Spinal cord (tissue), 10 donors: ENCODE results near the gene CDH23. TPM values are rescaled to one million over a fixed set of nuclear protein-coding genes. Genes with fewer than 3 reads are reported as not detected.

Experiments
- DNase-seq, 6 donors: peaks; one replicate each; pipeline versions ENCODE4 v3.0.0 to v3.0.0-alpha.2; 2013 to 2015; ENCODE audit warnings: low spot score in 6 of 6, low read depth in 4 of 6
- H3K27ac ChIP-seq: one replicate; pipeline ENCODE4 v1.5.1; 2013; ENCODE audit warnings: low read depth, low read length, control low read depth
- H3K27me3 ChIP-seq: one replicate; pipeline ENCODE4 v1.6.1; 2013; ENCODE audit warnings: low read length; ENCODE audit not compliant: control insufficient read depth, insufficient read depth
- H3K36me3 ChIP-seq: one replicate; pipeline ENCODE4 v1.6.1; 2013; ENCODE audit warnings: low read length; ENCODE audit not compliant: control insufficient read depth, insufficient read depth
- H3K4me1 ChIP-seq: one replicate; pipeline ENCODE4 v1.6.1; 2013; ENCODE audit warnings: low read length; ENCODE audit not compliant: control insufficient read depth, insufficient read depth
- H3K4me3 ChIP-seq: one replicate; pipeline ENCODE4 v1.5.1; 2013; ENCODE audit warnings: low read depth, low read length, control low read depth
- H3K9me3 ChIP-seq: one replicate; pipeline ENCODE4 v1.6.1; 2013; ENCODE audit warnings: low read length; ENCODE audit not compliant: control insufficient read depth, insufficient read depth
- WGBS: methylation state at CpG from one replicate; pipeline ENCODE4 v1.1.5; 2013; ENCODE audit warnings: missing lambda C conversion rate; ENCODE audit not compliant: insufficient coverage; 5-methylcytosine and 5-hydroxymethylcytosine counted together
- polyA plus RNA-seq, 2 donors: library from polyadenylated mRNA; unstranded; fragments of 120-200 nt; gene quantifications; one replicate each; pipeline ENCODE4 v1.2.1, GENCODE V29; 2013; ENCODE audit not compliant: insufficient read length in 2 of 2
- total RNA-seq, 2 donors: library from RNA; depleted of rRNA in 1 of 2; stranded (reverse); fragments of 120-200 nt in 1 of 2; fragments of >200 nt in 1 of 2; gene quantifications; one replicate each; pipeline versions ENCODE4 v1.2.3 to v1.2.4, GENCODE V29; 2013 to 2014
- donor health status: healthy.

Gene CDH23
- total and polyA plus RNA-seq, 4 donors, result 15.6 to 24.2 (median 19.0) TPM

DNA sequence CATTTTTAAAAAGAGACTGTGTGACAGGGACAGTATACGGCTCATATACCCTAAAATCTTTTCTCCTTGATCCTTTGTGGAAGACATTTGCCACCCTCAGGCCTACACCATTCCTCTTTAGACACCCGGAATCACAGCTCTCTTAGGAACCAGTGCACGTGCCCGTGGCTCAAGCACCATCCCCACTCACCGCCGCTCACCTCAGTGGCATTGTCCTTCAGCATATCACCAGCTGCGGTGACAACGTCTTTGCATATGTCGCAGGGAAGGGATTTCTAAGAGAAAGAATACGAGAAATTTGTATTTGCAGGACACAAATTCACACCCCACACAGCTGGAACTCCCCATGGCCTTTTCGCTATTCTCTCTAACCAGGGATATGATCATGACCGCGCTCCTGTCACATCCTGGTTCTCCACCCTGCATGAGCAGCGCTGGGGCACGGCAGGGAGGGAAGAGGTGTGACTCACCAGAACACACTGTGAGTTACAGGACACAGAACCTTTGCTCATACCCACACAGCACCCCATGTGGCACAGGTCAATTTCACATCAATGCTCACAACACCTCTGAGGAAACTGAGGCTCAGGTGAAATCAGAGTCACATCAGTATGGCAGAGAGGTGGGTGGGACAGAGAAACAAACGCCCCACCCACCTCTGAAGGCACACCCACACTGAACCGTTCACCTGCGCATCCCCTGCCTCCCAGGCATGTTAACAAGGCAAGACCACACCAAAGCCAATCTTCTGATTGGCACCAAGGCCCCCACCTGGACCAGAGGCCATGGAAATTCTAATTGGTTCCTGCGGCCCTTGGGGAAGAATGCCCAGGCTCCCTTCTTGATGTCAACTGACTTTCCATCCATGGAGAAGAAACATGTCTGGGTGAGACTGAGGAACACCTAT, 435.2 kb downstream of the CDH23 start:
- DNase-seq, result no peak
- H3K27ac ChIP-seq, result no peak overlapping the region
- no peaks in the 10 kb centered on the region for H3K27me3 ChIP-seq
- no peaks in the 10 kb centered on the region for H3K9me3 ChIP-seq
- H3K4me1 ChIP-seq, result peaks cover 41% of the 10 kb centered on the region
- H3K4me3 ChIP-seq, result no peak overlapping the region
- 98% methylated on average over 16 of the region's 19 CpGs for WGBS
- H3K36me3 ChIP-seq, result peaks cover 67% of the 10 kb centered on the region

DNA sequence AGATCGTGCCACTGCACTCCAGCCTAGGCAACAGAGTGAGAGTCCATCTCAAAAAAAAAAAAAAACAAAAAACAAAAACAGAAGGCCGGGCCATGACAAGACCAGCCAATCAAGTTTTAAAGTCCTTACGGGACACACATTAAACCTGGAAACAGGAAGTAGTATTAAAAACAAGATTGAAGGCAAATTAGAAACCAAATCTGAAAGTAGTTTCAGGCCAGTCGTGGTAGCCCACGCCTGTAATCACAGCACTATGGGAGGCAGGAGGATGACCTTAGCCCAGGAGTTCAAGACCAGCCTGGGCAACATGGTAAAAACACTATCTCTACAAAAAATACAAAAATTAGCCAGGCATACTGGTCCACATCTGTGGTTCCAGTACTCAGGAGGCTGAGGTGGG, 436.2 kb downstream of the CDH23 start:
- no peak overlapping the region for H3K4me3 ChIP-seq
- H3K36me3 ChIP-seq, result peaks cover 60% of the 10 kb centered on the region
- no peak overlapping the region for H3K27ac ChIP-seq
- H3K27me3 ChIP-seq, result no peaks in the 10 kb centered on the region
- H3K4me1 ChIP-seq, result peaks cover 52% of the 10 kb centered on the region
- WGBS, result 80% methylated on average over 2 of the region's 5 CpGs
- no peak for DNase-seq
- no peaks in the 10 kb centered on the region for H3K9me3 ChIP-seq

DNA sequence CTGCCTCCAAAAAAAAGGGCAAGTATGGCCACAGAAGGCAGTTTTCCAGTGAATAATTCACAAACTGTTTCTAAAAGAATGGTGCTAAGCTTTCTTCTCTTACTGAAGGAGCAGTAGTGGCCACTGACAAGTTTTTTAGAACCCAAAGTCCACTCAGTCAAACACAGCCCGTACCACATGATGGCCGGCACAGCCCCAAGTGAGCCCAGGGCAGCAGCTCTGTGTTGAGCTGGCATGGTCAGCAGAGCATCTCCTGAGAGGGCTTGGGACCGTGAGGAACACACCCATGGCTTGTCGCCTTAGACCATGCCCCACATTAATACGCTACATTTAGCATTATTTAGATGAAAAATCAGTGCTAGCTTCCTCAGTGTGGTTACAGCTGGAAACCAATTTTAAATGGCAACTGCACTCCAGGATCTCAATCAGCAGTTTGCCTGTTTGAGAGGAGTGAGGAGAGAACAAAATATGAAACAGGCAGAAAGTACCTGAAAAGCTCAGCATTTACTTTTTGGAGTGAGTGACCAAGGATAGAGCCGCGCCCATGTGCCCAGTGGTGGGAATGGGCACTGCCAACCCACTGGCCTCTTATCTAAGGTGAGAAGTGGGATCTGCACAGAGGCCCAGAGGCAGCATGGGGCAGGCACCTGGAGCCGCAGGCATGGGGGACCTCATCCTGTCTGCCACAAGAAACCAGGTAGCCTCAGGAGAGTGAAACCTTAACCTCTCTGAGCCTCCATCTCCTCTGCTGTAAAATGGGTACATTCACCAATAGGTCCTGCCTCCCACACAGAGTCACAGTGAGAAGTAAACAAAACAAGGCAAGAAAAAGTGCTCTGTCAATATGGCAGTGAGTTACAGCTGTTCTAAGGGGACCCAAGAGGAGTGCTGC, 437.0 kb downstream of the CDH23 start:
- no peak overlapping the region for H3K4me3 ChIP-seq
- no peaks in the 10 kb centered on the region for H3K27me3 ChIP-seq
- H3K9me3 ChIP-seq, result no peaks in the 10 kb centered on the region
- H3K4me1 ChIP-seq, result peaks cover 59% of the 10 kb centered on the region
- H3K36me3 ChIP-seq, result peaks cover 59% of the 10 kb centered on the region
- WGBS, result 92% methylated on average over 4 of the region's 8 CpGs
- no peak overlapping the region for H3K27ac ChIP-seq
- no peak for DNase-seq

DNA sequence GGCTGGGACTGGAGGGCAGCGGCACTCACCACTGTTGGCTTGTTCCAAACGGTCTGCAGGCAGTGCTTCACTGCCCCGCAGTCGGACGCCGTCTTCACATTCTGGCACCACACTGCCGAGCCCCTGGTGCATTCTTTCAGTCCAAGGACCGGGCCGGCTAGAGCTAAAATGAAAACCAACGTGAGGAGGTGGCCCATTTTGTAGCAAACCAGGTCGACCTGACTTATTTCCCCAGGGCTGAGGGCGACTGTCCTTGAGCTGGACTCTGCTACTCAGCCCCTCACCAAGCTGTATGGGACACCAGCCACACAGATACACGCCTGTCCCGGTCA, 437.6 kb downstream of the CDH23 start:
- H3K36me3 ChIP-seq, result peaks cover 54% of the 10 kb centered on the region
- 62% methylated on average over 14 of the region's 14 CpGs for WGBS
- H3K4me3 ChIP-seq, result no peak overlapping the region
- H3K27ac ChIP-seq, result peak overlapping the region; percentile 16
- no peaks in the 10 kb centered on the region for H3K9me3 ChIP-seq
- DNase-seq, result no peak
- H3K4me1 ChIP-seq, result peaks cover 65% of the 10 kb centered on the region
- no peaks in the 10 kb centered on the region for H3K27me3 ChIP-seq

DNA sequence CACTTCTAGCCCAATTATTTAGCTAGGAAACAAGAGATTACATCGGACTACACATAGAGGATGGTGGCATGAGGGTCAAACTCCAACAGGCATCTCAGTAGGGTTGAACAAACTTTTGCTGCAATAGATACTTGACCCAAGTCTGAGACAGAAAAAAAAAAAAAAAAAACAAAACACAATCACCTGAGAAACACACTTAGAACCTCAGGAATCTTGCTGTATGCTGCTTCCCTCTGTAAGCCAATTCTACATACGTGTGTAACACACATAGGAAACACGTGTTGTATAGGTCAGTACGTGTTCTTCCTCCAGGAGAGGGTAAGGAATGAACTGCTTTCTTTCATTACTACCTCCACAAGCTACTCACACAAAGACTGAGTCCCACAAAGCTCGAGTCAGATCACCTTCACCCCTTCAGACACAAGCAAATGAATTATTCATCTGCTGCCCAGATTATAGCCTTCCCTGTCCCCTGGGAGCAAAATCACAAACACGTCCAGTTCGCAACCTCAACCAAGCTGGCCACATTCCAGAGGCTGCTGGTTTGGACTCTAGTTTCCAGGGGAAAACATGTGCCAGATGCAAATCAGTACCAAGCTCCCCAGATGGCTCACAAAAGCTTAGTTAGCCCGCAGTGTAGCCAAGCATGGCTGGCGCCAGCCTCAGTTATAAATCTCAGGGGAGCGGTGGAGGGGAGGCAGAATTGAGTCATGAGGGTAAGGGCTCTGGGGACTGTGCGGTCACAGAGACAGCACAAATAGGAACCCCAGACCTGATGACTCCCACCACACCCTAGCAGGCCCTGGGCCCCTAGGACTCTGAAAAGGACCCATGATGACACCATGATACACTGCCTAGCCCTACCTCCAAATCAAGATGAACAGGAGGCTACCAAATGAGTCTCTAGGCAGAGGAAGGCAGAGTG, 439.2 kb downstream of the CDH23 start:
- peak; percentile 82 to 96 (median 90) for DNase-seq
- Histone ChIP-seq H3K36me3 (peaks cover 38% of the 10 kb centered on the region), H3K4me1 (peaks cover 77% of the 10 kb centered on the region), H3K9me3 (no peaks in the 10 kb centered on the region), H3K4me3 (no peak overlapping the region), H3K27ac (peak overlapping the region; percentile 83), H3K27me3 (no peaks in the 10 kb centered on the region)
- 15% methylated on average over 4 of the region's 11 CpGs for WGBS

DNA sequence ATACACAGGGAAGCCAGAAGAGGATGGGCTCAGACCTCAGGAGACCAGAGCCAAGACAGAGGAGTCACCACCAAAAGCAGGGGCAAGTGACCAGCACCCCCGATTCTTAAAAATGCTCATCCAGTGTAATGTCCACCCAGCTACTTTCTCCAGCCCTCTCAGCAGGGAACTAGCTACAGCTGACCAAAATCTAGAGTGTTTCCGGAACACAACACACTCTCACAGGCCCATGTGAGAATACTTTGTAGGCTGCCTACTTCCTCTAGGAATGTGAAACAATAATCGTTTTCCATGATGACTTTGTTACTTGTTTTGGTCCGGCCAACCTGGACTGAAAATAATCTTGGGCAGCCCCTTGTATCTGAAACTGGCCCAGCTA, 439.9 kb downstream of the CDH23 start:
- no peak overlapping the region for H3K4me3 ChIP-seq
- peaks cover 83% of the 10 kb centered on the region for H3K4me1 ChIP-seq
- 55% methylated on average over 4 of the region's 4 CpGs for WGBS
- no peak for DNase-seq
- peaks cover 32% of the 10 kb centered on the region for H3K36me3 ChIP-seq
- H3K27ac ChIP-seq, result peak overlapping the region; percentile 83
- no peaks in the 10 kb centered on the region for H3K27me3 ChIP-seq
- H3K9me3 ChIP-seq, result no peaks in the 10 kb centered on the region

DNA sequence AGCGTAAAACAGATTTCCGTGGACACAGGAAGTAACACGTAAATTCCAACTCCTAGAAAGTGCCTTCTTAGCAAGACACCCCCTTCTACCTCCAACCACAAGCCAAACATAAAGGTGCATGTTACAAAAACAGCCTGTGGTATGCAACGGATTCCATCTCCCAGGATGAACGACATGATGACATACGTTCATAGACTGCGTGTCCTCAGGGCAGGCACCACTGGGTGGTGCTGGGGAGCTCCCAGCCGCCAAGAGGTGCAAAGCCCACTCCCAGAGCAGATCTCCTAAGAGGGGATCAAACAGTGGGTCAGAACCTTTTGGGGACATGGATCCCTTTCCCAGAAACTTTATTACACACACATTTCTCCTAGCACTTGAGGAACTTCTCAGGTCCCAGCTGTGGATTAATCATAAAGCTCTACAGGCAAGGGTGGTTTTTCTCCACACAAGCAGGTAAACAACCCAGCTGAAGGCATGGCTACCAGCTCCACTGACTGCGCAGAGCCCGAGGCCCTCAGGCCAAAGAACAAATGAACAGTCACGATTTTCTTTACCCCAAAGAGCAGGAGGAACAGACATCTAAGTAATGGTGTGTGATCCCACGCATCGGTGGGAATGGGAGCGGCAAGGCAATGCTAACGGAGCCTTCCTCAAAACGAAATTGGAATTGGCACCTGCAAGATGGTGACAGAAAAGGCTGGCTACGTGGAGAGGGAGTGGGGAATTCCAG, 440.5 kb downstream of the CDH23 start:
- no peak overlapping the region for H3K4me3 ChIP-seq
- peak overlapping the region; percentile 83 for H3K27ac ChIP-seq
- no peaks in the 10 kb centered on the region for H3K9me3 ChIP-seq
- peak in 1 of 6 donors; percentile 70 for DNase-seq
- WGBS, result 51% methylated on average over 14 of the region's 17 CpGs
- peaks cover 25% of the 10 kb centered on the region for H3K36me3 ChIP-seq
- H3K27me3 ChIP-seq, result no peaks in the 10 kb centered on the region
- peaks cover 84% of the 10 kb centered on the region for H3K4me1 ChIP-seq

DNA sequence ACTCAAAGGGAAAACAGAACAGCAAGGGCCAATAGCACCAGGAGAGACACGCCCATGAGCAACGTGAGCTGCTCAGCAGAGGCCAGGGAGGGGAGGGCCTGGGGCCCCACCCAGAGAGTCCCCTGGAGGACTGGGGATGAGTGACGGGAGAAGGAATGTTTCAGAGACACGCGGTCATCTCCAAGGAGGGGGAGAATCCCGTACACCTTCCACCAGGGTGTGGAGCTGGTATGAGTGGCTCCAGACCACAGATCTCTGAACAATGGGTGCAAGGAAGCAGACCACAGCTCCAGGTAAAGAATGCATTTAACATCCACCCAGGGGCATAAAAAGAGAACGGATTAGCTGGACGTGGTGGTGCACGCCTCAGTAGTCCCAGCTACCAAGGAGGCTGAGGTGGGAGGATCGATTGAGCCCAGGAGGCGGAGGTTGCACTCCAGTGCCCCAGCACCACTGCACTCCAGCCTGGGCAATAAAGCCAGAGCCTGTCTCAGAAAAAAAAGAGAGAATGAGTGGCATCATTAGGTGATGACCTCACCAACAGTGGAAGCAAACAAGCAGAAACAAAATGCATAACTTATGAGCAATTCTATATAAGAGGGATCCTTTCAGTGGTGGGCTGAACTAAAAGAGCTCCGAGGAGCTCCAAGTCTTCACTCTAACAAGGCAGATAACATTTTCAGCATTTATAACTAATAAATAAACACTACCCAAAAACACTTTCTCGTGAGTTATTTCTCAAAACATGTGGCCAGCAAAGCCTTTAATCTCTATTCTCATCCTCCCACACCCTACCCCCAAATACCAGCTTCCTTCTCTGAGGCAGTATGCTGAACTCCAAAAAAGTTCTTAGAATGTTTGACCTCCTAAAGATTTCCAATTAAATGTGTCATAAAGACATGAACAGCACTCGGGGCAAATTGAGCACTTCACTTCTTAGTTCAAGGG, 441.8 kb downstream of the CDH23 start:
- Histone ChIP-seq H3K27ac (peak overlapping the region; percentile 83), H3K27me3 (no peaks in the 10 kb centered on the region), H3K4me1 (peaks cover 82% of the 10 kb centered on the region), H3K9me3 (no peaks in the 10 kb centered on the region), H3K36me3 (peaks cover 18% of the 10 kb centered on the region), H3K4me3 (no peak overlapping the region)
- 47% methylated on average over 4 of the region's 14 CpGs for WGBS
- no peak for DNase-seq
